HEK293 (cell line): Measurements from ENCODE around the gene ITSN2.

Experiments used
- CTCF ChIA-PET: fragments of 350-600 bp; formaldehyde crosslinking; extraction: SDS; loops from one replicate; lab custom pipeline; 2021; ENCODE audit warnings: antibody characterized with exemption; lab: Yijun Ruan, JAX
- POLR2A ChIA-PET: fragments of 300-600 bp; formaldehyde crosslinking; extraction: SDS; loops from one replicate; lab custom pipeline; 2020; ENCODE audit warnings: antibody characterized with exemption, inconsistent platforms; lab: Yijun Ruan, JAX
- H3K27ac ChIP-seq: fragments of 200-500 bp; sonication (Bioruptor generic); 2 replicates; pipeline ENCODE4 v1.5.1; 2014; ENCODE audit warnings: low read depth, low read length, control low read depth, inconsistent platforms; ENCODE audit errors: extremely low read depth
- H3K36me3 ChIP-seq, 2 experiments: fragments of 200-500 bp in 1 of 2; sonication (Bioruptor generic) in 1 of 2; 1 replicate in 1 of 2; 2 replicates in 1 of 2; pipeline ENCODE4 v1.5.1; 2014 to 2017; ENCODE audit warnings: inconsistent platforms in 2 of 2, low read length in 2 of 2; ENCODE audit not compliant: control insufficient read depth in 2 of 2, insufficient read depth in 1 of 2
- H3K4me1 ChIP-seq: fragments of 200-500 bp; sonication (Bioruptor generic); 2 replicates; pipeline ENCODE4 v1.5.1; 2014; ENCODE audit warnings: mild to moderate bottlenecking, low read length, inconsistent platforms; ENCODE audit not compliant: control insufficient read depth, insufficient read depth
- H3K4me3 ChIP-seq: 2 replicates; pipeline ENCODE4 v1.5.1; 2011; ENCODE audit warnings: low read depth, mild to moderate bottlenecking, control low read depth, low read length, moderate library complexity
- H3K9me3 ChIP-seq: fragments of 200-500 bp; sonication (Bioruptor generic); 2 replicates; pipeline ENCODE4 v1.5.1; 2014; ENCODE audit warnings: low read depth, low read length, inconsistent platforms; ENCODE audit not compliant: control insufficient read depth, insufficient read depth
- FEZF1 ChIP-seq: fragments of 450-650 bp; formaldehyde crosslinking; IDR thresholded peaks from 2 replicates; pipeline ENCODE4 v1.5.1; 2016; ENCODE audit warnings: missing biosample characterization, missing genetic modification characterization
- HOXA7 ChIP-seq: sonication (generic); formaldehyde crosslinking; IDR thresholded peaks from 2 replicates; pipeline ENCODE4 v1.8.1; 2022; ENCODE audit warnings: missing genetic modification reagents, borderline replicate concordance
- TRIM28 ChIP-seq: IDR thresholded peaks from 2 replicates; pipeline ENCODE4 v1.6.1; 2011; ENCODE audit warnings: low read length, control low read depth, borderline replicate concordance
- YY1 ChIP-seq: fragments of 450-650 bp; formaldehyde crosslinking; IDR thresholded peaks from 2 replicates; pipeline ENCODE4 v1.5.1; 2018; ENCODE audit warnings: missing biosample characterization, missing genetic modification characterization
- ZBTB1 ChIP-seq: fragments of 450-650 bp; formaldehyde crosslinking; IDR thresholded peaks from 2 replicates; pipeline ENCODE4 v1.5.1; 2016; ENCODE audit warnings: missing biosample characterization, missing genetic modification characterization
- ZBTB17 ChIP-seq: fragments of 450-650 bp; formaldehyde crosslinking; IDR thresholded peaks from 2 replicates; pipeline ENCODE4 v1.5.1; 2016; ENCODE audit warnings: missing biosample characterization, missing genetic modification characterization
- ZBTB48 ChIP-seq: fragments of 450-650 bp; formaldehyde crosslinking; IDR thresholded peaks from 2 replicates; pipeline ENCODE4 v1.5.1; 2016; ENCODE audit warnings: missing biosample characterization, missing genetic modification characterization
- ZBTB7A ChIP-seq: fragments of 450-650 bp; formaldehyde crosslinking; IDR thresholded peaks from 2 replicates; pipeline ENCODE4 v1.5.1; 2016; ENCODE audit warnings: low read depth, missing biosample characterization, missing genetic modification characterization
- ZNF169 ChIP-seq: fragments of 450-650 bp; formaldehyde crosslinking; IDR thresholded peaks from 2 replicates; pipeline ENCODE4 v1.5.1; 2016; ENCODE audit warnings: missing biosample characterization, missing genetic modification characterization
- ZNF184 ChIP-seq: fragments of 450-650 bp; IDR thresholded peaks from 2 replicates; pipeline ENCODE4 v1.5.1; 2018; ENCODE audit warnings: missing biosample characterization, mild to moderate bottlenecking, missing genetic modification characterization
- ZNF214 ChIP-seq: fragments of 450-650 bp; formaldehyde crosslinking; IDR thresholded peaks from 2 replicates; pipeline ENCODE4 v1.5.1; 2017; ENCODE audit warnings: missing biosample characterization, mild to moderate bottlenecking, missing genetic modification characterization, borderline replicate concordance
- ZNF24 ChIP-seq: fragments of 450-650 bp; formaldehyde crosslinking; IDR thresholded peaks from 2 replicates; pipeline ENCODE4 v1.5.1; 2016; ENCODE audit warnings: missing biosample characterization, missing genetic modification characterization
- ZNF341 ChIP-seq: fragments of 450-650 bp; formaldehyde crosslinking; IDR thresholded peaks from 2 replicates; pipeline ENCODE4; 2016; ENCODE audit warnings: low read depth, missing biosample characterization, missing genetic modification characterization
- ZNF350 ChIP-seq: fragments of 450-650 bp; formaldehyde crosslinking; IDR thresholded peaks from 2 replicates; pipeline ENCODE4 v1.5.0; 2017; ENCODE audit warnings: missing biosample characterization, mild to moderate bottlenecking, missing genetic modification characterization
- ZNF391 ChIP-seq: fragments of 450-650 bp; formaldehyde crosslinking; IDR thresholded peaks from 2 replicates; pipeline ENCODE4 v1.5.1; 2016; ENCODE audit warnings: low read depth, missing biosample characterization, missing genetic modification characterization, borderline replicate concordance
- ZNF423 ChIP-seq: fragments of 450-650 bp; formaldehyde crosslinking; IDR thresholded peaks from 2 replicates; pipeline ENCODE4 v1.5.1; 2016; ENCODE audit warnings: missing biosample characterization, missing genetic modification characterization
- ZNF560 ChIP-seq: fragments of 450-650 bp; formaldehyde crosslinking; IDR thresholded peaks from 2 replicates; pipeline ENCODE4 v1.5.1; 2017; ENCODE audit warnings: missing biosample characterization, missing genetic modification characterization, borderline replicate concordance
- ZNF561 ChIP-seq: fragments of 450-650 bp; IDR thresholded peaks from 2 replicates; pipeline ENCODE4 v1.5.1; 2018; ENCODE audit warnings: missing biosample characterization, missing genetic modification characterization, borderline replicate concordance
- ZNF621 ChIP-seq: fragments of 450-650 bp; formaldehyde crosslinking; IDR thresholded peaks from 2 replicates; pipeline ENCODE4 v1.5.1; 2017; ENCODE audit warnings: missing biosample characterization, missing genetic modification characterization
- ZNF629 ChIP-seq: fragments of 450-650 bp; formaldehyde crosslinking; IDR thresholded peaks from 2 replicates; pipeline ENCODE4 v1.5.1; 2017; ENCODE audit warnings: missing biosample characterization, missing genetic modification characterization
- ZNF664 ChIP-seq: fragments of 450-650 bp; formaldehyde crosslinking; IDR thresholded peaks from 2 replicates; pipeline ENCODE4 v1.5.1; 2016; ENCODE audit warnings: missing biosample characterization, missing genetic modification characterization
- ZNF776 ChIP-seq: fragments of 450-650 bp; formaldehyde crosslinking; IDR thresholded peaks from 2 replicates; pipeline ENCODE4 v1.5.0; 2017; ENCODE audit warnings: missing biosample characterization, missing genetic modification characterization, borderline replicate concordance
- TF ChIP-seq, protein P1 (sequence below): fragments of 450-650 bp; formaldehyde crosslinking; IDR thresholded peaks from 2 replicates; pipeline ENCODE4 v1.5.1; 2016; ENCODE audit warnings: missing biosample characterization, missing genetic modification characterization
- TF ChIP-seq, protein P2 (sequence below): fragments of 450-650 bp; formaldehyde crosslinking; IDR thresholded peaks from 2 replicates; pipeline ENCODE4 v1.5.1; 2016; ENCODE audit warnings: missing biosample characterization, missing genetic modification characterization
- TF ChIP-seq, protein P3 (sequence below): fragments of 450-650 bp; formaldehyde crosslinking; IDR thresholded peaks from 2 replicates; pipeline ENCODE4 v1.5.1; 2016; ENCODE audit warnings: missing biosample characterization, missing genetic modification characterization
- TF ChIP-seq, protein P4 (sequence below): IDR thresholded peaks from 2 replicates; pipeline ENCODE4 v1.6.1; 2011; ENCODE audit warnings: mild to moderate bottlenecking, low read depth, low read length, borderline replicate concordance
- TF ChIP-seq, protein P5 (sequence below): fragments of 450-650 bp; formaldehyde crosslinking; IDR thresholded peaks from 2 replicates; pipeline ENCODE4; 2016; ENCODE audit warnings: missing biosample characterization, missing genetic modification characterization
- TF ChIP-seq, protein P6 (sequence below): fragments of 450-650 bp; formaldehyde crosslinking; IDR thresholded peaks from 2 replicates; pipeline ENCODE4 v1.5.1; 2017; ENCODE audit warnings: missing biosample characterization, missing genetic modification characterization
- TF ChIP-seq, protein P7 (sequence below): fragments of 450-650 bp; formaldehyde crosslinking; IDR thresholded peaks from 2 replicates; pipeline ENCODE4 v1.5.1; 2016; ENCODE audit warnings: missing biosample characterization, missing genetic modification characterization

The ITSN2 gene

DNA sequence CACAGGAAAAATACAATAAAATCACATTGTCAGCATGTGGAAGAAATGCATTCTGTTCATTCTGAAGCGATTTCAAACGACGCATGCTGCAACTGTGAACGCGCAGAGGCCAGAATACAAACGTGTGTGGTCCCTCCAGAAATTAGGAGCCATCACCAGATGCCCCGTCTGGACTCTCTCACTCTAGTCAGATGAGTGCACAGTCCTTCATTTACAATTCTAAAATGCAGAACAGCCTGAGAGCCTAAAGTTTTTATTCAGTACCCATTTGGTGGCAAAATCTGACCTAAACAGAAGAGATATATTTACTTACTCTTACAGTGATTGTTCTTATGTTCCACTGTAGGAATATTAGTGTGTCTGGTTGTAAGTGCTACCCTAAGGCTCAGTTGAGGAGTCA lies 148.9 kb downstream of the ITSN2 start:
- TF ChIP-seq ZNF350 (tag by site-specific recombination) (no peak), ZNF561 (tag by site-specific recombination) (no peak), ZNF184 (no peak), TRIM28 (no peak), ZNF341 (tag by site-specific recombination) (no peak), ZNF664 (no peak), ZNF560 (tag by site-specific recombination) (no peak), ZNF24 (tag by site-specific recombination) (no peak), ZNF214 (no peak), ZBTB1 (tag by site-specific recombination) (no peak), ZNF776 (tag by site-specific recombination) (no peak), ZNF621 (tag by site-specific recombination) (no peak), ZNF169 (tag by site-specific recombination) (no peak)
- TF ChIP-seq, protein P1, sequence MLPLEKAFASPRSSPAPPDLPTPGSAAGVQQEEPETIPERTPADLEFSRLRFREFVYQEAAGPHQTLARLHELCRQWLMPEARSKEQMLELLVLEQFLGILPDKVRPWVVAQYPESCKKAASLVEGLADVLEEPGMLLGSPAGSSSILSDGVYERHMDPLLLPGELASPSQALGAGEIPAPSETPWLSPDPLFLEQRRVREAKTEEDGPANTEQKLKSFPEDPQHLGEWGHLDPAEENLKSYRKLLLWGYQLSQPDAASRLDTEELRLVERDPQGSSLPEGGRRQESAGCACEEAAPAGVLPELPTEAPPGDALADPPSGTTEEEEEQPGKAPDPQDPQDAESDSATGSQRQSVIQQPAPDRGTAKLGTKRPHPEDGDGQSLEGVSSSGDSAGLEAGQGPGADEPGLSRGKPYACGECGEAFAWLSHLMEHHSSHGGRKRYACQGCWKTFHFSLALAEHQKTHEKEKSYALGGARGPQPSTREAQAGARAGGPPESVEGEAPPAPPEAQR, result no peak
- TF ChIP-seq, protein P2, sequence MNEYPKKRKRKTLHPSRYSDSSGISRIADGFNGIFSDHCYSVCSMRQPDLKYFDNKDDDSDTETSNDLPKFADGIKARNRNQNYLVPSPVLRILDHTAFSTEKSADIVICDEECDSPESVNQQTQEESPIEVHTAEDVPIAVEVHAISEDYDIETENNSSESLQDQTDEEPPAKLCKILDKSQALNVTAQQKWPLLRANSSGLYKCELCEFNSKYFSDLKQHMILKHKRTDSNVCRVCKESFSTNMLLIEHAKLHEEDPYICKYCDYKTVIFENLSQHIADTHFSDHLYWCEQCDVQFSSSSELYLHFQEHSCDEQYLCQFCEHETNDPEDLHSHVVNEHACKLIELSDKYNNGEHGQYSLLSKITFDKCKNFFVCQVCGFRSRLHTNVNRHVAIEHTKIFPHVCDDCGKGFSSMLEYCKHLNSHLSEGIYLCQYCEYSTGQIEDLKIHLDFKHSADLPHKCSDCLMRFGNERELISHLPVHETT (tag by site-specific recombination), result no peak
- TF ChIP-seq, protein P3, sequence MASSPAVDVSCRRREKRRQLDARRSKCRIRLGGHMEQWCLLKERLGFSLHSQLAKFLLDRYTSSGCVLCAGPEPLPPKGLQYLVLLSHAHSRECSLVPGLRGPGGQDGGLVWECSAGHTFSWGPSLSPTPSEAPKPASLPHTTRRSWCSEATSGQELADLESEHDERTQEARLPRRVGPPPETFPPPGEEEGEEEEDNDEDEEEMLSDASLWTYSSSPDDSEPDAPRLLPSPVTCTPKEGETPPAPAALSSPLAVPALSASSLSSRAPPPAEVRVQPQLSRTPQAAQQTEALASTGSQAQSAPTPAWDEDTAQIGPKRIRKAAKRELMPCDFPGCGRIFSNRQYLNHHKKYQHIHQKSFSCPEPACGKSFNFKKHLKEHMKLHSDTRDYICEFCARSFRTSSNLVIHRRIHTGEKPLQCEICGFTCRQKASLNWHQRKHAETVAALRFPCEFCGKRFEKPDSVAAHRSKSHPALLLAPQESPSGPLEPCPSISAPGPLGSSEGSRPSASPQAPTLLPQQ, result no peak
- Histone ChIP-seq H3K4me1 (no peaks in the 10 kb centered on the region), H3K36me3 (peaks cover 0 to 32% of the 10 kb centered on the region in 2 experiments; a peak in 2 of 3 replicates), H3K4me3 (no peak overlapping the region), H3K9me3 (no peaks in the 10 kb centered on the region), H3K27ac (no peak overlapping the region)
- POLR2A ChIA-PET, result no interaction called here
- CTCF ChIA-PET, result no interaction called here

DNA sequence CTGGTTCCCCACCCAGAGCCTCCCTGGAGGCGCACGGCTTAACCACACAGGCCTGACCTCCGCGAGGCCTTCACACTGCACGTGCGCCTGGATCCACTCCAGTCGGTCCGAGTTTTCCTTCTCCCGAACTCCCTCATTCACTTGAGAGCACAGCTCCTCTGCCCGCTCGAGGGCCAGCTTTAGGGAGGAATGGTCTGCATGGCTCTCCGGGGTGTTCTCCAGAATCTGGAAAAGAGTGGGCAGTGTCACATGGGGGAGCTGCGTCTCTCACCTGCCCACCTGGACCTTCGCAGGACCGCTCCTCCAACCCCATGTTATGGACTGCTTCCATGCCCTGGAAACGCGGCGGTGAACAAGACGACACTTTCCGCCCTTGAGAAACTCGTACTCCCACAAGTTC lies 149.6 kb downstream of the ITSN2 start:
- H3K9me3 ChIP-seq, result no peaks in the 10 kb centered on the region
- no peak overlapping the region for H3K4me3 ChIP-seq
- no peak overlapping the region for H3K27ac ChIP-seq
- ChIA-PET POLR2A (no interaction called here), CTCF (no interaction called here)
- H3K4me1 ChIP-seq, result no peaks in the 10 kb centered on the region
- H3K36me3 ChIP-seq, result peaks cover 0 to 27% of the 10 kb centered on the region in 2 experiments; a peak in 2 of 3 replicates
- TF ChIP-seq ZBTB17, result no peak
- no peak for TF ChIP-seq ZNF423 (tag by site-specific recombination)
- TF ChIP-seq ZBTB7A (tag by site-specific recombination), result no peak
- TF ChIP-seq YY1 (tag by site-specific recombination), result no peak
- TF ChIP-seq HOXA7 (CRISPR knock-in tag), result no peak
- TF ChIP-seq, protein P4, sequence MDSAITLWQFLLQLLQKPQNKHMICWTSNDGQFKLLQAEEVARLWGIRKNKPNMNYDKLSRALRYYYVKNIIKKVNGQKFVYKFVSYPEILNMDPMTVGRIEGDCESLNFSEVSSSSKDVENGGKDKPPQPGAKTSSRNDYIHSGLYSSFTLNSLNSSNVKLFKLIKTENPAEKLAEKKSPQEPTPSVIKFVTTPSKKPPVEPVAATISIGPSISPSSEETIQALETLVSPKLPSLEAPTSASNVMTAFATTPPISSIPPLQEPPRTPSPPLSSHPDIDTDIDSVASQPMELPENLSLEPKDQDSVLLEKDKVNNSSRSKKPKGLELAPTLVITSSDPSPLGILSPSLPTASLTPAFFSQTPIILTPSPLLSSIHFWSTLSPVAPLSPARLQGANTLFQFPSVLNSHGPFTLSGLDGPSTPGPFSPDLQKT, result no peak
- TF ChIP-seq, protein P5, sequence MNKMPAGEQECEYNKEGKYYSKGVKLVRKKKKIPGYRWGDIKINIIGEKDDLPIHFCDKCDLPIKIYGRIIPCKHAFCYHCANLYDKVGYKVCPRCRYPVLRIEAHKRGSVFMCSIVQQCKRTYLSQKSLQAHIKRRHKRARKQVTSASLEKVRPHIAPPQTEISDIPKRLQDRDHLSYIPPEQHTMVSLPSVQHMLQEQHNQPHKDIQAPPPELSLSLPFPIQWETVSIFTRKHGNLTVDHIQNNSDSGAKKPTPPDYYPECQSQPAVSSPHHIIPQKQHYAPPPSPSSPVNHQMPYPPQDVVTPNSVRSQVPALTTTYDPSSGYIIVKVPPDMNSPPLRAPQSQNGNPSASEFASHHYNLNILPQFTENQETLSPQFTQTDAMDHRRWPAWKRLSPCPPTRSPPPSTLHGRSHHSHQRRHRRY, result no peak
- TF ChIP-seq ZNF629 (tag by site-specific recombination), result no peak
- TF ChIP-seq, protein P6, sequence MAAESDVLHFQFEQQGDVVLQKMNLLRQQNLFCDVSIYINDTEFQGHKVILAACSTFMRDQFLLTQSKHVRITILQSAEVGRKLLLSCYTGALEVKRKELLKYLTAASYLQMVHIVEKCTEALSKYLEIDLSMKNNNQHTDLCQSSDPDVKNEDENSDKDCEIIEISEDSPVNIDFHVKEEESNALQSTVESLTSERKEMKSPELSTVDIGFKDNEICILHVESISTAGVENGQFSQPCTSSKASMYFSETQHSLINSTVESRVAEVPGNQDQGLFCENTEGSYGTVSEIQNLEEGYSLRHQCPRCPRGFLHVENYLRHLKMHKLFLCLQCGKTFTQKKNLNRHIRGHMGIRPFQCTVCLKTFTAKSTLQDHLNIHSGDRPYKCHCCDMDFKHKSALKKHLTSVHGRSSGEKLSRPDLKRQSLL, result no peak
- no peak for TF ChIP-seq ZBTB48
- TF ChIP-seq, protein P7, sequence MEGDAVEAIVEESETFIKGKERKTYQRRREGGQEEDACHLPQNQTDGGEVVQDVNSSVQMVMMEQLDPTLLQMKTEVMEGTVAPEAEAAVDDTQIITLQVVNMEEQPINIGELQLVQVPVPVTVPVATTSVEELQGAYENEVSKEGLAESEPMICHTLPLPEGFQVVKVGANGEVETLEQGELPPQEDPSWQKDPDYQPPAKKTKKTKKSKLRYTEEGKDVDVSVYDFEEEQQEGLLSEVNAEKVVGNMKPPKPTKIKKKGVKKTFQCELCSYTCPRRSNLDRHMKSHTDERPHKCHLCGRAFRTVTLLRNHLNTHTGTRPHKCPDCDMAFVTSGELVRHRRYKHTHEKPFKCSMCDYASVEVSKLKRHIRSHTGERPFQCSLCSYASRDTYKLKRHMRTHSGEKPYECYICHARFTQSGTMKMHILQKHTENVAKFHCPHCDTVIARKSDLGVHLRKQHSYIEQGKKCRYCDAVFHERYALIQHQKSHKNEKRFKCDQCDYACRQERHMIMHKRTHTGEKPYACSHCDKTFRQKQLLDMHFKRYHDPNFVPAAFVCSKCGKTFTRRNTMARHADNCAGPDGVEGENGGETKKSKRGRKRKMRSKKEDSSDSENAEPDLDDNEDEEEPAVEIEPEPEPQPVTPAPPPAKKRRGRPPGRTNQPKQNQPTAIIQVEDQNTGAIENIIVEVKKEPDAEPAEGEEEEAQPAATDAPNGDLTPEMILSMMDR, result no peak
- no peak for TF ChIP-seq ZNF391
- TF ChIP-seq FEZF1 (tag by site-specific recombination), result no peak
